ENCODE results near the gene SCFD2. TPM values are rescaled to one million over a fixed set of nuclear protein-coding genes. Genes with fewer than 3 reads are reported as not detected.

The SCFD2 gene
- total RNA-seq, 1 donor from 2014 or later, result 46.6 TPM

DNA sequence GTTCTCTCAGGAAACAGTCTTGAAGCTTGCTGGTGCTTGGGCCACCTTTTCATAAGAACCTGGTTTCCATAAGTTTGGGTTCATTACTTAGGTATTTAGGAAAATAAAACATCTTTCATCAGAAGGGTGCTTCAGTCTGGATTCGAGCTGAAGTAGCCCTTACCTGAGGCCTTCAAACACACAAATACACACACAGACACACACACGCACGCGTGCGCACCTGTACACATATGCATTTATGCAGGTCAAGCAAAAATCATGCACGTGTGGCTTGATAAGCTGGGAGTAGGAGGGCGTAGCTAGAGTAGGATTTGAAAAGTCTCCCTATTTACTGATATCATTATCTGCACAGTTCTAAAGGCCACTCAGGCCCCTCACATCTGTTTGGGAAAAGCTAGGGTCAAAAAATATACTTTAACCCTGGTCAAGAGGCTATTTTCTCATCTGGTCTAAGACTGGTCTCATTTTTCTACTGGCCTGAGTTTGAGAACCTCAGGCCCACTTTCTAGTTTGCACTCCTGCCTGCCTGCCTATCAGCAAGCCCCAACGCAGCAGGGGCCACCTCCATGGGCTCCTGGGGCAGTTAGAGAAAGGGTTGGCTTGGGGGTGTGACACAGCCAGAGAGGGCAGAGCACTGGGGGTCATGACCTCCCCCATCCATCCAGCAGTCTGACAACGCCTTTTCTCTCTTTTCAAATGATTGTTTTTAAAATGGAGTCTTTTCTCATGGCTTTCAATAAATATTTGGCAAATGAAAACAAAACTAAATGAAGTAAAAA, 439.5 kb downstream of the SCFD2 start:
- no peak for DNase-seq (ENCODE audit: low spot score)

DNA sequence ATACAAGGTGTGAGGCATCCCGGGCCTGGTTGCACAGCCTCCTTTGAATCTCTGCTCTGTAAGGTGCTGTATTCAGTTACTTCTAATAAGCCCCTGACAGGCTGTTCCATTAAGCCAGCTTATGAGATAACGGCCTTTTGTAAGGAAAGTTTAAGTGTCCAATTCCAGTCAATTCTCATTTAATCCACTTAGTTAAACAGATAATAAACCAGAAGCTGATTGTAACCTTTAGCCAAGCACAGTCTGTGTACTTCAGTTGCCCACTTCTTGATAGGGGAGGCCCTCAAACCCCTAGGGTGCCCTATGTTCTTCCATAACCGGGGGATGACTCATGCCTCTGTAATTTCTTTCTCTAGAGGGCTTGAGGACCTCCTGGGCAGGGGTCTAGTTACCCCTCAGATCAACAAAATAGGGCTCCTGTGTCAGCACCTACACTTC, 440.3 kb downstream of the SCFD2 start:
- DNase-seq (ENCODE audit: low spot score), result no peak

DNA sequence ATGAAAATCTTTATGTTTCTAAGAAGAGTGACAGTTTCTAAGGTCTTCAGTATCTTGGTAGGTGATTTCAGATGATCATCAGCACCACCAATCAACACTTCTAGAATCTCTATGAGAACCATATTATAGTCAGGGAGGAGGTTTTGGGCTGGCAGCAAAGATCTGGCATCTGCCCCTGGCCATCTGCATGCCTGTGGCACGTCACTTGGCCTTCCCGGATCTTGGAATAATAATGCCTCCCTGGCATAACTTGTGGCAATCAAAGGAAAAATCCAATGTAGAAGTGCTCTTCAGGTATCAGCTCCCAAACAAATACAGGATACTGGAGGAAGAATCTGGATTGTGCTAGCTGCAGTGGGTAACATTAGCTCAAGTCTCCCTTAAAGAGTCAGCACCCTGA, 446.4 kb downstream of the SCFD2 start:
- DNase-seq (ENCODE audit: low spot score), result no peak

DNA sequence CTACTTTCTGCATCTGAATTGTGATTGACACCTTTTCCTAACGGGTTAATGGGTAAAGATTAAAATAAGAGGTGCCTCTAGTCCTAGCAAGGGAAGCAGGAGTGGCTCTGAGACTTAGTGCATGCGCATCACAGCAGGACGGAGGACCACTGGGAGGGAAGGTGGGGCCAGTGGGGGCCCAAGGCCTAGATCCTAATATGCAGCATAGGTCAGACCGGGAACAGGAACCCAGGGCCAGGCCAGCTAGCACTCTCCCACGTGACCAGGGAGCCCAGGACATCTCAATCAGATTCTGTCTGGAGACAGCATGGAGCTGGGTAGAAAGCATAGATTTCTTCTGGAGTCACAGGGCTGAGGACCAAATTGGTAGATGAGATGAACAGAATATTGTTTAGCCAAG, 448.0 kb downstream of the SCFD2 start:
- no peak for DNase-seq (ENCODE audit: low spot score)

DNA sequence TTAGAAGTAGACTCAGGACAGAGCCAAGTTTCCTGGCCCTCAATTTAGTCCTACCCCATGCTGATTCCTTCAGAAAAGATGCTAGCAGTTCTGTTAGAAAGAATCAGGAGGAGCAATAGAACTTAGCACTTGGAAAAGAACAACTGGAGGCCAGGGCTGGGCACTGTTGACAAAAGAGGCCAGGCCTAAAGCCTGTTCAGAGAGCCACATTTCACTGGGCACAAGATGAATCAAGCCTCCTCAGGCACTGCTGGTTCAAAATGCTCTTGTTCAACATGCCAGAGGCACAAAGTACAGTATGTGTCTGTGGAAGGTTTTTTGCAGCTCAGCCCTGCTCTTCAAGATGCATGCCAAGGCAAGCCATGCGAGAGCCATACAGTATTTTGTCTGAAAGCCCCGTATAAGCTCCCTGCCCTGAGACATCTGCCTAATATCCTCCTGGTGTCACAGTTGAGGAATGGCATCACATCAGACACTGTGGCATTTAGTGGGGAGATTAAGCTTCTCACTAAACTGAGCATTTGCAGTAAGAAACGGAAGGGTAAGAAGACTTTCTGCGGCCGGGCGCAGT, 450.0 kb downstream of the SCFD2 start:
- no peak for DNase-seq (ENCODE audit: low spot score)

DNA sequence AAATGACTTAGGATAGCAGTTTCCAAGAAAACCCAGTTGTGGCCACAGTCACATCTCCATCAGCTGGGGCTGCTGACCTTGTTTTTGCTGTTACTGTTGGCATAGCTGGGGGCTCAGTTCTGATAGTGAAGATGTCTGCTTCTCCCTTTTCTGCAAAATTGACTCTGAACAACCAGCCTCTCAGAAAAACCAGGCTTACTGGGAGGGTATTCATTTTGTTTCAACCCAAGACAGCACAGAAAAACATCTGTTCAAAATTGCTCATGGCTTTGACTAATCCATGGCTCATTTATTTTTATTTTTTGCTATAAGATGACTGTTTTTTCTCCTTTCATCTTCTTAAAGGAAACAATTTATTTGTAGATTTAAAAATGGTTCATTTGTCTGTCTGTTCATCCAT, 450.7 kb downstream of the SCFD2 start:
- no peak for DNase-seq (ENCODE audit: low spot score)

DNA sequence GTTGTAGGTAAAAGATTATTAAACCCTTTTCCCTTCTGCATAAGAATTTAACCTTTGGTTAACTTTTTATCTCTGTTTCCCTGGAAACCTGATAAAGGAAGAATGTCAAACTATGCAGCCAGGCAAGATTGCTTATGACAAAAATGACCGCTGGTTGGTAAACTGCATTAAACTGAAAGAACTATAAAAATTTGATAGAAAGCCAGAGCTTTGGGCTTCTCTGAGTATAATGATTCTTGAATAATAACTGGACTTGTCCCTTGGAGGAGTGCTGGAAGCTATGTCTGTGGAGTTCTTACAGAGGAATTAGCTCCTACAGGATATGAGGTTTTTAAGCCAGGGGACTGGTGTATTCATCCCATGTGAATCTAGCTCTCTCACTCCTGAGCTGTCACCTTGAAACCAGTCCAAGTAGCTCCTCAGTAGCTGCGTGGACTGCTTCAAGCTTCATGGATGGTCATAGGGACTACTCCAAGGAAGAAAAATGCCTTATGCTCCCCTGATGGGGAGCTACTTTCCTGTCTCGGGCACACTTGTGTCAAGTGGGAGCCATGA, 451.7 kb downstream of the SCFD2 start:
- DNase-seq (ENCODE audit: low spot score), result no peak

DNA sequence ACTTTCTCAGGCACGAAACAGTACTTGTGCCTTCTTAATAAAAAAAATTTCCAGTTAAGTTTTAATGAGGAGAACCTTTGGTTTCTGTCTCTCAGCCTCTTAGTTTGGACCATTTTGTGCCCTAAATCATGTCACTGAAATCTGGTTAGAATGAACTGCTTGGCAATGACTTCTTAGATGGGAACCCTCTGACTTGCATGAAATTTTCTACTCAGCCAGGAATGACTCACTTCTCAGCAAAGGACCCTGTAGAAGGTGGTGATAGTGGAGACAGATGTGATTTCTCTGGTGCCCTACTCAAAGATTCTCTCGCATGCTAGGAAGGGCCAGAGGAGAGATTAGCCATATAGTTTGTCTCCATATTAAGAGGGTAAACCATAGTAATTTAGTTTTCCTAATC, 453.3 kb downstream of the SCFD2 start:
- DNase-seq (ENCODE audit: low spot score), result no peak

DNA sequence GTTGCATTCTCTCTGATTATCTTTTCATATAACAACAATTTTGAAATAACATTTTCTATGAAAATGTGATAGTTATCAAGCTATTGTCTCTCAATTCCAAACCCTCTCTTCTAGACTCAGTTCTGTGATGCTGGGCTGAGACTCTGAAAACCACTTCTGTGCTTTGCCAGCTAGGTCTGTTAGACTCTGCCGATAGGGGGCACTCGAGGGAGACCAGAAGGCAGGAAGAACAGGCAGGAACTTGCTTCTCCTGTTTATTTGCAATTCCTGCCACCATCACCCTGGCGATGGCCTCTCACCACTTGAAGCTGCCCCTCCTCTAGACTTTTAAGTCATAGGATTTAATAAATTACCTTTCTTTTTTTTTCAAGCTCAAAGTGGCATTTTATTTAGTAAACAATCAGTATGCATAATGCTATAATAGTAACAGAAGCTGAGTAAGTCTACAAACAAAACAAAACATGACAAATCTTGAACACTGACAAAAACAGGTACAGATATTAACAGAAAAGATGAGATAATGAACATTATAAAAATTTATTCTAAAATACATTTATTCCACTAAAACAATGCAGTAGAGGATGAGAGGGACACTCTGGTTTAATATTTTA, 454.1 kb downstream of the SCFD2 start:
- DNase-seq (ENCODE audit: low spot score), result peak; percentile 87

DNA sequence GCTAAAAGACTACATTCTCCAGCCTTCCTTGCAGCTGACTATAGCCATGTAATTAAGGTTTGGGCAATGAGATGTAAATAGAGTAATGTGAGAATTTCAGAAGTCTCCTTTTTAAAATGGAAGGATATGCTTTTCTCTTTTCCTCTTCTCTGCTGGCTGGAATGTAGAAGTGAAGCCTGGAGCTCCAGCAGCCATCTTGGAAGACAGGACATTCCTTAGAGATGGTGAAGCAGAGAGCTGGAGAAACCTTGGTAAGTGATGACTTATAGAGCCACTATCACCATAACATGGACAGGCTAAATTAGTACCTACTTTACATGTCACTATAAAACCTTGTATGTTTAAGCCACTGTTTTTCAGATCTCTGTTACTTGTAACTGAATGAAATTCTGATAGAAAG, 455.7 kb downstream of the SCFD2 start:
- DNase-seq (ENCODE audit: low spot score), result no peak

DNA sequence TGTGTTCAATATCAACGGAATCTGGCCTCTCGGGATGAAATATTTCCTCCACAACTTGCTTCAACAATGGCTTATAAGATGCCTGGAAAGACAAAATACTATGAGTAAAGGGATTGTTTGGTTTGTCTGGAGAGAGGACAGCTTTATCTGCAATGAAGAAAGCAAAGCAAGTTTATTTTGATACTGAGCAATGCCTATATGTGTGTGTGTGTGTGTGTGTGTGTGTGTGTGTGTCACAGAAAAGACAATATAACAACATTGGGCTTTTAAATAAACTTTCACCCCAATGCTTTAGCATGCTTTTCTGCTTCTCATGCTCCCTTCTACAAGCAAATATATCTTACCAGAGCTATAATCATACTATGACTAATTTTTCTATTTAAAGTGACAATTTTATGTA, 458.4 kb downstream of the SCFD2 start:
- no peak for DNase-seq (ENCODE audit: low spot score)

DNA sequence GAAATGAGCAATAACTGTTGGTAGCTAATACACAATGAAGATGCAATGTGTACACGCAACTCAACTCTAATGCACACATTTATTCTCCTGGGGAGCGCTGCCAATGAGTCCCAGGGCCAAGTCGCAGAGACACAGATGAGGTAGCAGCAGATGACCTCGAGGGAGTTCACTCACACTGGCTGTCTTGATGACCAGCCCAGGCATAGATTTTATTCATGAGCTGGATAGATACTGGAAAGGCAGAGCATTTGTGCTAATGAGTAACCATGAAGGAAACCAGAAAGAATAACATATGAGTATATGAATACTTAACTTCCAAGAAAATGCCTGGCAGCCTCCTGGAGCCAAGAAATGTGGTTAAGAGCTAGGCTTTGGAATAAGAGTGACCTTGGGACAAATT, 461.4 kb downstream of the SCFD2 start:
- DNase-seq (ENCODE audit: low spot score), result no peak

DNA sequence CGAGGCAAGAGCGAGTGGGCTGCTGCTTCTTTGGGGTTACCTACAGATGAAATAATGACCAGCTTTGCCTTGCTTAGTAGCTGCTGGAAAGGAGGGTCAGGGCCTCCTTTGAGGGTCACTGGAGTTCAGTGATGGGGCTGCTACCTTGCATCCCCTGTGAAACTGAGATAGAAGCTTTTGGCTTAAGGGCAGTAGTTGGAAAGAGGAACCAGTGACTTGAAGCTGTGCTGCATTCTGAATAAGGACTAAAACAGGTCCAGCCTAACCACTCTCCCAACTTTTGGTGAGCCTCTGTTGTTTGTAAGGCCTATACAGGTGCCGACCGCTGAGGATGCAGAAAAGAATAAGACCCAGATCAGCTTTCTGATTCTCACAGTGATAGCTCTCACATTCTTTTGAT, 462.6 kb downstream of the SCFD2 start:
- no peak for DNase-seq (ENCODE audit: low spot score)

DNA sequence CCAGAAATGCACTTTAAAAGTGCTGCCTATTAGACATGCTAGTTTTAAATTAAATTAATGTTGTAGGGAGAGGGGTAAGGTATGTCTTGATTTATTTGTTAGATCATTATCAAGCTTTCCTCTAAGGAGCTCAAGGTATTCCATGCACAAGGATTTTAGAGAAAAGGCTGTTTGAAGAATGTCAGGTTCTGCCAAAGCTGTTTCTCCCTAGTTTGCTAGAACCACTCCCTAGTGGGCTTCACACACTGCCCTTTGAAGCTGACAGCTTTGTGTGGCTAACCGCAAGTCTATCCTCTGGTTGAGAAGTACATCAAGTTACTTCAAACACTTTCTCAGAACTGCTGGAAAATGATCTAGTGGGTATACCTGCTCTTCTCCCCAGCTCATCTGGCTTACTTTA, 471.4 kb downstream of the SCFD2 start:
- no peak for DNase-seq (ENCODE audit: low spot score)

DNA sequence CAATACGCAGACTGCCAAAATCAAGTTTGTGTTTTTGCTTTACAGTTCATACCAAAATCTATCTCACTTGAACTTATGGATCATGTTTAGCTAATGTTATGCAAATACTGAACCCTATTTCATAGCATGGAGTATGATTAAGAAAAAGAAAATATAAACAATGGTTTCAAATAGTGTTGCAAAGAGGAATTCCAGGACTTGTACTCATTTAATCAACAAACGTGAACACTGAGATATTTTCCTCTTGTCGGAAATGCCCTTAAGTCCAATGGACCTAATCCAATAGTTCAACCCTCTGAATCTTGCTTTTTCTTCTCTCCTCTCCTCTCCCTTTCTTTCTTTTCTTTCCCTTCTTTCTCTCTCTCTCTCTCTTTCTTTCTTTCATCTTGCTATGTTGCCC, 473.0 kb downstream of the SCFD2 start:
- no peak for DNase-seq (ENCODE audit: low spot score)

DNA sequence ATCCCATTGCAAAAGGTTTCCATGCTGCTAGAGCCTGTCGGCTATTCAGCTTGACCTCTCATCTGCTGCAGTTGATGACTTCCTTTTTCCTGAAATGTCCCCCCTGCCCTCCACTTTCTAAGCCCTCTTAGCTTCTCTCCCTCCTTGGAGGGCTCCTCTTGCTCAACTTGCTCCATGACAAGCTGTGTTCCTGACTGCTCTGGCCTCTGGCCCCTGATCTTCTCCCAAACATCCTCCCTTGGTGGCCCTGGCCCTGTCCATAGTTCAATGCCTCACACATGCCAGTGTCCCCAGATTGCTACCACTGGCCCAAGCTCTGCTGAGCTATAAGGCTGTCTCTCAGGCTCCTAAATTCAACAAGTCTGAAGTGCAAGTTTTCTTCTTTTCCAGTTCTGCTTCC, 474.1 kb downstream of the SCFD2 start:
- DNase-seq (ENCODE audit: low spot score), result no peak

DNA sequence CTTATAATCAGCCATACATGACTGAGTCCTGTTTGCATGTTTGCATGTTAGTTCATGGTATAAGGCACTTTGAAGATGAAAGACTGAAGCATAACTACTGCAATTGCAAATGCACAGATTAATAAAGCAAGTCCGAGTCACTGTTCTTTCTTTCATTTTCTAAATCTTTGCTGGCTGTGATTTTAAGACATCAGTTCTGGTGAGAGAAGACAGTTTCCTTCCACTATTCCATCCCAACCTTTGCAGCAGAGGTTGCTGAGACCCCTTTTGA, 475.4 kb downstream of the SCFD2 start:
- DNase-seq (ENCODE audit: low spot score), result no peak

DNA sequence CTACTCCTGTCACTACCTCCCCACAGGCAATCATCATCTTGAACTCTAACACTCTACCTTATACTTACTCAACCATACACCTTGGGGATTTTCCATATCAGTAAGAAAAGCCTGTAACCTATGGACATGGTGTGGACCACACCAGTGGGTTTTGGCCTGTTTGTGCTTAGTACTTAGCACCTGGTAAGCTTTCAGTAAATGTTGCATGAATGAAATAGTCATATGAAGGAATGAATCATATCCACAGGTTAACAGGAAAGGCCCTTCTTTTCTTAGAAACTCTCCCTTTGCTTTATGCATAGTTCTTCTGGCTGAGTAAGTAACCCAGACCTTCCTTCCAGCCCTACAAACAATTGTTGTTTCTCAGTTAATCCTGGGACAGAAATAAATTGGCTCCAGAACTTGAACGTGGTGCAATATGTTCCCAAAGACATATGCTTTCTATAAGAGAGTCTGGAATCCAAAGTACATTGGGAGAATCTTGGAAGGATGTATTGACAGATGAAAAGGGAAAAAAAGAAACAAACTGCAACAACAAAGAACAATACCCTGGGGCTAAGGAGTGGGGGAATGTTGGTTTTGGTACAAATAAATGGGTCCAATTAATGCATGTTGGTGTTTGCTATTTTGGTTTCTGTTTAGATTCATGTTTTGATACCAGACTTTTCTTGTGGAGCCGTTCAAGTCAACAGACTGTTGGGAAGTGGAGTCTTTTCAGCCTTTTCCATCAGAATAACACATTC, 475.9 kb downstream of the SCFD2 start:
- no peak for DNase-seq (ENCODE audit: low spot score)

DNA sequence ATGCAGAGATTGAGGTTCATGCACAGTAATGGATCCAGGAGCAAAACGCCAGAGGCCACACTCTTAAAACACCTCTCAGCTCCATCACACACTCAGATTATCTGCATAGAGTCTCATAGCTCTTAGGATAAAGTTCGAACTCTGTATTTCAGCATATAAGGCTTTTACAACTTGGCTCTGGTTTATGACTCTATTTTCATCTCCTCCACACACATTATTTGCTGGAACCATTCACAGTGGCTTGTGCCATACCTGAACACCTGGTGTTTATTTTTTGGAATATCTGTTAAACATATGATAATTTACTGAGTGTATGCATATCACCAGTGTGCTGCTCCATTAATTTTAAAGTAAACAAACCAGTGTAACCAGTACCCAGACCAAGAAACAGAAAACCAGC, 476.5 kb downstream of the SCFD2 start:
- DNase-seq (ENCODE audit: low spot score), result no peak

DNA sequence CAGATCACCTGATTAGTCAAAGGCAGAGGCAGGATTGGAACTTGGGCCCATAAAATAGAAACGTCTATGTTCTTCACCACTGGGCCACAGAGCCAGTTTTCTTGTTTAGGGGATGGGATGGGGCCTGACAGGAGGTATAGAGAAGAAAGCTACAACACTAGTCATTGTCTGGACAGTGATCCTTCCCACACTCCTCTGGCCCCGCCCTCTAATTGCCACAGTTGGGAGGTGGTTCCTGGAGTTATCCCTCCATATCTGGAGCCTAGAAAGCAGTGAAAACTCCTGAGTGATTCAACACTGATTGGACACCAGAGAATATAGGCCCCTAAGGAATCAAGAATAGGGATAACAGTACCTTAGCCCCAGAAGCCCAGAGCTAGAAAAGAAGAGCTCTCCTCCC, 480.9 kb downstream of the SCFD2 start:
- no peak for DNase-seq (ENCODE audit: low spot score)

DNA sequence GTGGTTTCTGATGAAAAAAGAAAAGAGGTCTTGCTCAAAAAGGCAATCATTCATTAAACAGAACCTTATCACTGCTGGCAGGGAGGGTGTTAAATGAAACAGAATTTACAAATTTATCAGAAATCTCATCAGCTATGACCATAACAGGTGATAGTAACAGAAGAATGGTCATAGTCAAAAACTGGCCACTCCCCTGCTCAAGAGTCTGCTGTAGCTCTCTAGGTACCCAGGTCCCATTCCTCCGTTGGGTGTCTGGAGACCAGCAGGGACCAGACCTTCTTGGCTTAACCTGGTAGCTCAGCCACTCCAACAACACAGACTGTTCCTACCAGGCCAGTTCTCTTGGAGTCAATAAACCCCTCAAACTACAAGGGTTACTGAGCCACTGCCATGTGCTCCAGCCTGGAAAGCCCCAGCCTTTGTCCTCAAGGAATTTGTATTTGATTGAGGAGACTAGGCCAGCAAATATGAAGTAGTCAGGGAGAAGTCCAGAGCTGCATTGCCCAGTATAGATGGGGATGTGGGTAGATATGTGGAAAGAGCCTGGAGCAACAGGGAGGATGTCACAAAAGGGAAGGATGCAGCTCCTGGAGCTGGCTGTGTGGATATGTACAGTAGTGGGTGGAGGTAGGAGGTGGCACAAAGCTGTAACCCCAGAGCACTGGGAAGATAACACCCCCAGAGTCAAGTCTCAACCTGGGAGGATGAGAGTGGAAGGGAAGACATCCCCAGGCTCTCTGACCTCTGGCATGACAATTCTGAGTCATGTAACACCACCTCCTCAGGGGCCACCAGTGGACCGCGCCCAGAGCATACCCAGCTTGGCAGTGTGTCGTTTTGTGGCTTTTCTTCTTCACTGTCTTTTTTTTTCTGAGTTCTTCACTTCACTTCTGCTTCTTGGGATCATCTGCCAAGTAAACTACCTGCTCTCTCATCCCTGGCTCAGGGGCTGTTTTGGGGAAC, 481.9 kb downstream of the SCFD2 start:
- DNase-seq (ENCODE audit: low spot score), result no peak
